Measurements from ENCODE around the gene ASMTL. TPM values are rescaled to one million over a fixed set of nuclear protein-coding genes. Genes with fewer than 3 reads are reported as not detected.

The ASMTL gene
- total and polyA plus RNA-seq, 2 experiments from 2014 or later: 10.1 to 31.0 TPM

GRCh38 chrX:1464041-1464970, 11.6 kb upstream of the ASMTL start:
- TF ChIP-seq EZH2phosphoT487 (IDR thresholded peaks at IDR 0.05; ENCODE audit: low read depth, severe bottlenecking, unreplicated experiment): no peak
- no peak for TF ChIP-seq CTCF (IDR thresholded peaks at IDR 0.05; ENCODE audit: poor library complexity)
- TF ChIP-seq EZH2 (IDR thresholded peaks at IDR 0.05; ENCODE audit: borderline replicate concordance): no peak
- no peak overlapping the region for H3K4me3 ChIP-seq
- H3K36me3 ChIP-seq (replicated peaks; ENCODE audit: insufficient read depth, low read depth): no peaks in the 10 kb centered on the region
- no peaks in the 10 kb centered on the region for H3K27me3 ChIP-seq
- no peak overlapping the region for H3K27ac ChIP-seq
- no peaks in the 10 kb centered on the region for H3K9me2 ChIP-seq (replicated peaks; ENCODE audit: insufficient read depth)
- WGBS (ENCODE audit: low lambda C conversion rate, missing lambda C conversion rate): 83% methylated on average over 24 of the region's 24 CpGs
- no peaks in the 10 kb centered on the region for H3K9me3 ChIP-seq (ENCODE audit: low read depth)
- no peaks in the 10 kb centered on the region for H3K4me1 ChIP-seq (ENCODE audit: insufficient read depth)
- no peak overlapping the region for H2AFZ ChIP-seq
- H3K79me2 ChIP-seq: no peaks in the 10 kb centered on the region
- no peak for DNase-seq (ENCODE audit: low spot score)
- no peak overlapping the region for H3K4me2 ChIP-seq
- H4K20me1 ChIP-seq (ENCODE audit: insufficient read depth, poor library complexity, severe bottlenecking): no peaks in the 10 kb centered on the region

- no peak for DNase-seq (ENCODE audit: low spot score)
- H3K4me2 ChIP-seq: no peak overlapping the region
- H2AFZ ChIP-seq: no peak overlapping the region
- no peak for TF ChIP-seq CTCF (IDR thresholded peaks at IDR 0.05; ENCODE audit: poor library complexity)
- TF ChIP-seq EZH2phosphoT487 (IDR thresholded peaks at IDR 0.05; ENCODE audit: low read depth, severe bottlenecking, unreplicated experiment): no peak
- TF ChIP-seq EZH2 (IDR thresholded peaks at IDR 0.05; ENCODE audit: borderline replicate concordance): no peak
- no peaks in the 10 kb centered on the region for H3K4me1 ChIP-seq (ENCODE audit: insufficient read depth)
- H3K4me3 ChIP-seq: no peak overlapping the region
- H3K9me2 ChIP-seq (replicated peaks; ENCODE audit: insufficient read depth): no peaks in the 10 kb centered on the region
- no peaks in the 10 kb centered on the region for H3K36me3 ChIP-seq (replicated peaks; ENCODE audit: insufficient read depth, low read depth)
- H3K27ac ChIP-seq: no peak overlapping the region
- H3K27me3 ChIP-seq: no peaks in the 10 kb centered on the region
- H4K20me1 ChIP-seq (ENCODE audit: insufficient read depth, poor library complexity, severe bottlenecking): no peaks in the 10 kb centered on the region
- 92% methylated on average over 5 of the region's 5 CpGs for WGBS (ENCODE audit: low lambda C conversion rate, missing lambda C conversion rate)
- no peaks in the 10 kb centered on the region for H3K9me3 ChIP-seq (ENCODE audit: low read depth)
- H3K79me2 ChIP-seq: no peaks in the 10 kb centered on the region
These were observed 10.9 kb upstream of the ASMTL start for GRCh38 chrX:1463581-1463980.

- Histone ChIP-seq H3K4me1 (ENCODE audit: insufficient read depth) (no peaks in the 10 kb centered on the region), H3K4me2 (peak overlapping the region; percentile 18), H3K9me3 (ENCODE audit: low read depth) (no peaks in the 10 kb centered on the region), H3K9me2 (replicated peaks; ENCODE audit: insufficient read depth) (no peaks in the 10 kb centered on the region), H3K79me2 (no peaks in the 10 kb centered on the region), H3K4me3 (no peak overlapping the region), H3K27me3 (no peaks in the 10 kb centered on the region), H2AFZ (no peak overlapping the region), H3K27ac (no peak overlapping the region), H3K36me3 (replicated peaks; ENCODE audit: insufficient read depth, low read depth) (no peaks in the 10 kb centered on the region), H4K20me1 (ENCODE audit: insufficient read depth, poor library complexity, severe bottlenecking) (no peaks in the 10 kb centered on the region)
- DNase-seq (ENCODE audit: low spot score): peak; percentile 66
- WGBS (ENCODE audit: low lambda C conversion rate, missing lambda C conversion rate): 58% methylated on average over 19 of the region's 19 CpGs
- TF ChIP-seq EZH2 (IDR thresholded peaks at IDR 0.05; ENCODE audit: borderline replicate concordance) (no peak), CTCF (IDR thresholded peaks at IDR 0.05; ENCODE audit: poor library complexity) (no peak), EZH2phosphoT487 (IDR thresholded peaks at IDR 0.05; ENCODE audit: low read depth, severe bottlenecking, unreplicated experiment) (no peak)
These were observed 10.0 kb upstream of the ASMTL start for GRCh38 chrX:1462596-1463251.

Data from hepatocyte (in vitro differentiated cells).